ENCODE measurements around the gene TXNRD2. TPM values are rescaled to one million over a fixed set of nuclear protein-coding genes. Genes with fewer than 3 reads are reported as not detected.

The TXNRD2 gene
- total and polyA plus RNA-seq, 2 of the 4 experiments (the other 2 are of a cell fraction) = 15.6 to 25.7 TPM

DNA sequence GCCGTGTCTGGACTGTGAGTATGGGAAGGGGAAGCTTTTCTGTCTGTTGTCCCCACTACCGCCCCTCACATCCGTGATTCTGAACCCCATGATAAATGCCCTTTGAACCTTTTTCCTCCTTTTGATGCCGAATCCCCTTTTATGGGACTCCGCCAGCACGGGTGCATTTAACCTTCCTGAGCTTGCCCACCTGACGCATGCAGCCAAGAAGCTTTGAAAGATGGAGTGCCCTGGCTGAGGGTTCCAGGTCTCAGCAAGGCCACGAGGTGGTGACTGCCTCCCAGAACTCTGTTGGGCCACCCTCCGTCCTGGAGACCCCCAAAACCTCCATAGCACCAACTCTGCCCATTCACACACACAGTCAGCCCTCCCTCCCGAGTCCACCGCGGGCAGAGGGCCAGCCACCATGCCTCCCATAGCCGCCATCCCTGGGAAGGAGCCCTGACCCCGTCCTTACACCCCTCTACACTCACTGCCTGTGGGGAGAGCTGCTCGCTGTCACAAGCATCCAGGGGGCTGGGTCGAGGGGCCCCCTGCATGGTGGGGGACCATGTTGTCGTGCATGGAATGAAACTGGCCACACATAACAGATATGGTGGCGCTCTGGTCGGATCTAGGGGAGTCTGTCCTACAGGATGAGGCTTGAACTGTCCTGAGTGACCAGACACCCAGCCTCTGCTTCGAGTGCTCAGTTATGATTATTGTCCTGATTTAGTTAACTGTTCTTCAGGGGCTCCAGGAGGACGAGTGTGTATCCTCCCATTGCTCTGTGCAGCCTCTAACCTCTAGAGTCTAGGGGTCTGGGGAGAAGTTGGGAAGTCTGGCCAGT is 868 bp downstream of the TXNRD2 start (continued):
- TF ChIP-seq, protein P1, sequence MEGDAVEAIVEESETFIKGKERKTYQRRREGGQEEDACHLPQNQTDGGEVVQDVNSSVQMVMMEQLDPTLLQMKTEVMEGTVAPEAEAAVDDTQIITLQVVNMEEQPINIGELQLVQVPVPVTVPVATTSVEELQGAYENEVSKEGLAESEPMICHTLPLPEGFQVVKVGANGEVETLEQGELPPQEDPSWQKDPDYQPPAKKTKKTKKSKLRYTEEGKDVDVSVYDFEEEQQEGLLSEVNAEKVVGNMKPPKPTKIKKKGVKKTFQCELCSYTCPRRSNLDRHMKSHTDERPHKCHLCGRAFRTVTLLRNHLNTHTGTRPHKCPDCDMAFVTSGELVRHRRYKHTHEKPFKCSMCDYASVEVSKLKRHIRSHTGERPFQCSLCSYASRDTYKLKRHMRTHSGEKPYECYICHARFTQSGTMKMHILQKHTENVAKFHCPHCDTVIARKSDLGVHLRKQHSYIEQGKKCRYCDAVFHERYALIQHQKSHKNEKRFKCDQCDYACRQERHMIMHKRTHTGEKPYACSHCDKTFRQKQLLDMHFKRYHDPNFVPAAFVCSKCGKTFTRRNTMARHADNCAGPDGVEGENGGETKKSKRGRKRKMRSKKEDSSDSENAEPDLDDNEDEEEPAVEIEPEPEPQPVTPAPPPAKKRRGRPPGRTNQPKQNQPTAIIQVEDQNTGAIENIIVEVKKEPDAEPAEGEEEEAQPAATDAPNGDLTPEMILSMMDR (conservative IDR thresholded peaks at IDR 0.05; ENCODE audit: low read depth, low read length) = no peak
- no peak for TF ChIP-seq NFE2L2 (IDR thresholded peaks at IDR 0.05; ENCODE audit: low read depth, low read length)

Measured in IMR-90 (cell line).